Measurements from ENCODE around the gene PCDHGB5. TPM values are rescaled to one million over a fixed set of nuclear protein-coding genes. Genes with fewer than 3 reads are reported as not detected.

Gene PCDHGB5
- 17.8 and 21.4 TPM in 2 replicates for total RNA-seq

DNA sequence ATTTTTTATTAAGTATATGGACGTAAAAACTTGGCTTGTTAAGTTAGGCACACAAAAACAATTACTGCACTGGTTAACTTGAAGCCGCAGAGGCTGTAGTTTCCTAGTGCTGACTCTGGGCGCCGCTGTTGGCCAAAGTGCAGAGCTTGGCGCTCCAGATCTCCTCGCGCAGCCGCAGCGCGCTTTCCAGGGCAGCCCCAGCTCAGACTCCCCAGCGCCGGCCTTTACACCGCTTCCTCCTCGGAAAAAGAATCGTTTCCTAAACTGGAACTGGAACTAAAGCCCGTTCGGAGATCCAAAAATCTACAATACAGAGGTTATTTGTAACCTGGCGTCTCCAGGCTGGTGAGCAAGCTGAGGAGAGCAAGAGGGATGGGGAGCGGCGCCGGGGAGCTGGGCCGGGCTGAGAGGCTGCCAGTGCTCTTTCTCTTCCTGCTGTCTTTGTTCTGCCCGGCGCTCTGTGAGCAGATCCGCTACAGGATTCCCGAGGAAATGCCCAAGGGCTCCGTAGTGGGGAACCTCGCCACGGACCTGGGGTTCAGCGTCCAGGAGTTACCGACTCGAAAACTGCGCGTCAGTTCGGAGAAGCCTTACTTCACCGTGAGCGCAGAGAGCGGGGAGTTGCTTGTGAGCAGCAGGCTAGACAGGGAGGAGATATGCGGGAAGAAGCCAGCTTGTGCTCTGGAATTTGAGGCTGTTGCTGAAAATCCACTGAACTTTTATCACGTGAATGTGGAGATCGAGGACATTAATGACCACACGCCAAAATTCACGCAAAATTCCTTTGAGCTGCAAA lies at the start of gene PCDHGB5:
Gene PCDHGB5, plus strand, starts transcription at position 192 of the 796 bp plus-strand sequence. Its CDS starts 181 bp downstream, at position 373.

DNA sequence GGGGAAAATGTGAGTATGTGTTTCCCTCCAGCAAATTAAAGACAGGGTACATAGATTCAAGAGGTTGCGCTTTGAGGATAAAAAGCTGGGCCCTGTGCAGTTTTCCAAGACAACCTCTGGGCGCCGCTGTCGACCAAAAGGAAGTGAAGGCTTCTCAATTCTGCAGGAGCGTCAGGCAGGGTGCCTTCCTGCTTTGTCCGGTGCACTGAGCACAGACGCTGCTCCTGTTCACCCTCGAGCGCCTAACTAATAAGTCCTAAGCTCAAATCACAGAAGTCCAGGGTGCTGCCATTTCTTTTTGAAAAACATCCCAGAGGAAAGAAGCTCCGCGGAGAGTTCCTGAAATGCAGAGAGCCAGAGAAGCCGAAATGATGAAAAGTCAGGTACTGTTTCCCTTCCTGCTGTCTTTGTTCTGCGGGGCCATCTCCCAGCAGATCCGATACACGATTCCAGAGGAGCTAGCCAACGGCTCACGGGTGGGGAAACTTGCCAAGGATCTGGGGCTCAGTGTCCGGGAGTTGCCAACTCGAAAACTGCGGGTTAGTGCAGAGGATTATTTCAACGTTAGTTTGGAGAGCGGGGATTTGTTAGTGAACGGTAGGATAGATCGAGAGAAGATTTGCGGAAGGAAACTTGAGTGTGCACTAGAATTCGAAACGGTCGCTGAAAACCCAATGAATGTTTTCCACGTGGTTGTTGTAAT lies 47.7 kb upstream of the PCDHGB5 start, which contains the start of gene PCDHGB1:
Gene PCDHGB1, plus strand, starts transcription at position 183 of the 703 bp plus-strand sequence. Its CDS starts 162 bp downstream, at position 345.

GRCh38 chr5:141354900-141355469 lies 42.8 kb upstream of the PCDHGB5 start, which contains the start of gene PCDHGA4:
TSS of gene PCDHGA4 (plus strand) at chr5:141355021. CDS start at chr5:141355108, 87 bp downstream.

GRCh38 chr5:141359790-141360426 lies 37.8 kb upstream of the PCDHGB5 start, which contains the start of gene PCDHGB2:
TSS of gene PCDHGB2 (plus strand) at chr5:141359994. CDS start at chr5:141360136, 142 bp downstream.

GRCh38 chr5:141363952-141364660 lies 33.6 kb upstream of the PCDHGB5 start, which contains the start of gene PCDHGA5:
TSS of gene PCDHGA5 (plus strand) at chr5:141364162. CDS start at chr5:141364331, 169 bp downstream.

DNA sequence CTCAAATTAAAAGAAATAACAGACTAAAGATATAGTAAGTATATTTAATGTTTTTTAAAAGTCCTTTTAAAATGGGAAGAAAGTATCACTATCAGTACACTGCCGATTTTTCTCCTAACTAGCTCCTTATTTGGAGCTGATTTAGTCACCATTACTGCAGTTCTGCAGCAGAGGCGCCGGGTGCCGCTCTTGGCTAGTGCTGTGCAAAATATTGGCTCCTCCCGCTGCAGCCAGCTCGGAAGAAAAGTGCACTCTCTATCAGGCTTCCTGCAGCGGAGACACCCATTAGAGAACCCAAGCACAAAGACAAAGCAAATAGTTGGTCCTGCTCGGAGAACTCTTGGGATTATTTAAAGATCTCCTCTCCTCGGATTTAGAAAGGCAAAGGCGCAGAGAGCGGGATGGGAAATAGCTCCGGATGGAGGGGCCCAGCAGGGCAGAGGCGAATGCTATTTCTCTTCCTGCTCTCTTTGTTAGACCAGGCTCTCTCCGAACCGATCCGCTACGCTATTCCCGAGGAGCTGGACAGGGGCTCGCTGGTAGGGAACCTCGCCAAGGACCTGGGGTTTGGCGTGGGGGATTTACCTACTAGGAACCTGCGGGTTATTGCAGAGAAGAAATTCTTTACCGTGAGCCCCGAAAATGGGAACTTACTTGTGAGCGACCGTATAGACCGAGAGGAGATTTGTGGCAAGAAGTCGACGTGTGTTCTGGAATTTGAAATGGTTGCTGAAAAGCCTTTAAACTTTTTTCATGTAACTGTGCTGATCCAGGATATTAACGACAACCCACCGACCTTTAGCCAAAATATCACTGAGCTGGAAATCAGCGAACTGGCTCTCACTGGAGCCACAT lies 27.5 kb upstream of the PCDHGB5 start, which contains the start of gene PCDHGB3:
Gene PCDHGB3, plus strand, starts transcription at position 249 of the 855 bp plus-strand sequence. Its CDS starts 153 bp downstream, at position 402.

GRCh38 chr5:141373673-141374317 lies 24.0 kb upstream of the PCDHGB5 start, which contains the start of gene PCDHGA6:
TSS of gene PCDHGA6 (plus strand) at chr5:141373891. CDS start at chr5:141374084, 193 bp downstream.

DNA sequence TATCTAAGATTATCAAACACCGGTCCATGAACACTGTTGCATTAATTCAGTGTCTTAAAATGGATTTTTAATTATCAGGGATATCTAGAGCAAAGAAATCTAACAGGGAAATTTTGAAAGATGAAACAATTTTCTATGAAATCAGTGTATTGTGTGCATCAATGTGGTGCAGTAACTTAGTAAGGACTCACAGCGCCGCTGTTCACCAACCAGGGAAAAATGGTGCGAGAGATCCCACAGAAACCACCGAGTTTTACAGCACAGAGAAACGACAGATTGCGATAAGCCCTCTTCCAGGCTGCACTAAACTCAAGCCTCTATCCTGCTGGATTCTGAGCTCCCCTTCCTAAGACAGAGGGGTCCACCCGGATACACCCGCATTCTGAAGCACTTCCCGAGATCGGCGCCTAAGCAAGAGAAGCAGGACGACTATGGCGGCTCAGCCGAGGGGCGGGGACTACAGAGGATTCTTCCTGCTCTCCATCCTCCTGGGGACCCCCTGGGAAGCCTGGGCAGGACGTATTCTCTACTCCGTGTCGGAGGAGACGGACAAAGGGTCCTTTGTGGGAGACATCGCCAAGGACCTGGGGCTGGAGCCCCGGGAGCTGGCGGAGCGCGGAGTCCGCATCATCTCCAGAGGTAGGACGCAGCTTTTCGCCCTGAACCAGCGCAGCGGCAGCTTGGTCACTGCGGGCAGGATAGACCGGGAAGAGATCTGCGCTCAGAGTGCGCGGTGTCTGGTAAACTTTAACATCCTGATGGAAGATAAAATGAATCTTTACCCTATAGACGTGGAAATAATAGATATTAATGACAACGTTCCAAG lies 15.1 kb upstream of the PCDHGB5 start, which contains the start of gene PCDHGA7:
Gene PCDHGA7, plus strand, starts transcription at position 274 of the 826 bp plus-strand sequence. Its CDS starts 158 bp downstream, at position 432.

GRCh38 chr5:141387557-141388311 lies 10.0 kb upstream of the PCDHGB5 start, which contains the start of gene PCDHGB4:
TSS of gene PCDHGB4 (plus strand) at chr5:141387698. CDS start at chr5:141387885, 187 bp downstream.

GRCh38 chr5:141392429-141393198 lies 5.1 kb upstream of the PCDHGB5 start, which contains the start of gene PCDHGA8:
TSS of gene PCDHGA8 (plus strand) at chr5:141392633. CDS start at chr5:141392814, 181 bp downstream.

GRCh38 chr5:141402553-141403243 lies 5.0 kb downstream of the PCDHGB5 start, which contains the start of gene PCDHGA9:
TSS of gene PCDHGA9 (plus strand) at chr5:141402778. CDS start at chr5:141402953, 175 bp downstream.

GRCh38 chr5:141407790-141408505 lies 10.2 kb downstream of the PCDHGB5 start, which contains the start of gene PCDHGB6:
TSS of gene PCDHGB6 (plus strand) at chr5:141408021. CDS start at chr5:141408203, 182 bp downstream.

DNA sequence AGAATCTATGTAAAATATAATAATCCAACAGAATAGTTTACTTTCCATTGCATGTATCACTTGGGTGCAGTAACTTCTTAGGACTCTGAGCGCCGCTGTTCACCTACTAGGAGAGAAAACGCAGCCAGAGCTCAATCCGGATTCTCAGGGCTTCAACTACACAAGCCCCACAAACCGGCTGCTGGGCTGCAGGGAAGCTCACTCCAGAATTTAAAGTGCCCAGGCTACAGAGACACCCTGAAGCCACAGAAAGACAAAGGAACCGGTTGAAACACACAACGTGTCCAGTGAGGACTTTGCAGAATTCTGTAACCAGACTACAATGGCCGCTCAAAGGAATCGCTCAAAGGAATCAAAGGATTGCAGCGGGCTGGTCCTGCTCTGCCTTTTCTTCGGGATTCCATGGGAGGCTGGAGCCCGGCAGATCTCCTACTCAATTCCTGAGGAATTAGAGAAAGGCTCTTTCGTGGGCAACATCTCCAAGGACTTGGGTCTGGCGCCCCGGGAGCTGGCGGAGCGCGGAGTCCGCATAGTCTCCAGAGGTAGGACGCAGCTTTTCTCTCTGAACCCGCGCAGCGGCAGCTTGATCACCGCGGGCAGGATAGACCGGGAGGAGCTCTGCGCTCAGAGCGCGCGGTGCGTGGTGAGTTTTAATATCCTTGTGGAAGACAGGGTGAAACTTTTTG lies 15.2 kb downstream of the PCDHGB5 start, which contains the start of gene PCDHGA10:
Gene PCDHGA10, plus strand, starts transcription at position 134 of the 686 bp plus-strand sequence. Its CDS starts 189 bp downstream, at position 323.

GRCh38 chr5:141417494-141418172 lies 19.9 kb downstream of the PCDHGB5 start, which contains the start of gene PCDHGB7:
TSS of gene PCDHGB7 (plus strand) at chr5:141417677. CDS start at chr5:141417860, 183 bp downstream.

Data from regular cardiac myocyte (primary cell).